C4-2B (cell line): Measurements from ENCODE around the gene TRIM29.

Experiments used
- CTCF ChIP-seq: fragments of 450-650 bp; conservative IDR thresholded peaks from 2 replicates; pipeline ENCODE4 v1.5.1; 2017; ENCODE audit warnings: mild to moderate bottlenecking
- ZFX ChIP-seq: fragments of 450-650 bp; IDR thresholded peaks from 2 replicates; pipeline ENCODE4 v1.6.1; 2017

GRCh38 chr11:120173807-120174206, 35.9 kb upstream of the TRIM29 start:
- TF ChIP-seq CTCF (no peak), ZFX (no peak)
